ENCODE results near the gene POLA2.

Gene POLA2

GRCh38 chr11:65286686-65287085, 24.9 kb downstream of the POLA2 start:
- DNase-seq (ENCODE audit: low read depth): no peak

- DNase-seq (ENCODE audit: low read depth): no peak
Measured at GRCh38 chr11:65287601-65288000, 25.8 kb downstream of the POLA2 start.

GRCh38 chr11:65288706-65289536, 27.2 kb downstream of the POLA2 start:
- DNase-seq (ENCODE audit: low read depth): no peak

- no peak for DNase-seq (ENCODE audit: low read depth)
Measured at GRCh38 chr11:65290448-65291165, 28.8 kb downstream of the POLA2 start.

- DNase-seq (ENCODE audit: low read depth): no peak
Measured at GRCh38 chr11:65291613-65292012, 29.9 kb downstream of the POLA2 start.

- no peak for DNase-seq (ENCODE audit: low read depth)
Measured at GRCh38 chr11:65292890-65293289, 31.1 kb downstream of the POLA2 start.

GRCh38 chr11:65293909-65294381, 32.2 kb downstream of the POLA2 start:
- DNase-seq (ENCODE audit: low read depth): no peak

- DNase-seq (ENCODE audit: low read depth): no peak
Measured at GRCh38 chr11:65295001-65295400, 33.2 kb downstream of the POLA2 start.

GRCh38 chr11:65295571-65296341, 34.0 kb downstream of the POLA2 start:
- no peak for DNase-seq (ENCODE audit: low read depth)

- DNase-seq (ENCODE audit: low read depth): no peak
Measured at GRCh38 chr11:65297026-65297672, 35.4 kb downstream of the POLA2 start.

GRCh38 chr11:65298131-65298535, 36.4 kb downstream of the POLA2 start:
- no peak for DNase-seq (ENCODE audit: low read depth)

GRCh38 chr11:65298655-65299179, 37.0 kb downstream of the POLA2 start:
- no peak for DNase-seq (ENCODE audit: low read depth)

GRCh38 chr11:65300621-65301275, 39.0 kb downstream of the POLA2 start:
- no peak for DNase-seq (ENCODE audit: low read depth)

GRCh38 chr11:65301491-65302329, 39.9 kb downstream of the POLA2 start:
- no peak for DNase-seq (ENCODE audit: low read depth)

- DNase-seq (ENCODE audit: low read depth): no peak
Measured at GRCh38 chr11:65303555-65303954, 41.8 kb downstream of the POLA2 start.

GRCh38 chr11:65304110-65304509, 42.3 kb downstream of the POLA2 start:
- DNase-seq (ENCODE audit: low read depth): no peak

- no peak for DNase-seq (ENCODE audit: low read depth)
Measured at GRCh38 chr11:65304613-65305012, 42.9 kb downstream of the POLA2 start.

- DNase-seq (ENCODE audit: low read depth): no peak
Measured at GRCh38 chr11:65305501-65306268, 43.9 kb downstream of the POLA2 start.

All from stimulated activated CD8-positive, alpha-beta memory T cell treated with anti-CD3 and anti-CD28 coated beads, Interleukin-15, amount 100 ng/mL, for 1 hour (primary cell).